Keratinocyte (primary cell): ENCODE results near the gene LDLRAP1. TPM values are rescaled to one million over a fixed set of nuclear protein-coding genes. Genes with fewer than 3 reads are reported as not detected.

ENCODE experiments used
- DNase-seq: peaks from one replicate; pipeline ENCODE4 v3.0.0-alpha.2; 2011; ENCODE audit warnings: low read depth, missing footprints, low spot score
- FAIRE-seq: peaks from 2 replicates; lab custom pipeline; 2011; peaks lifted over from hg19 to GRCh38; lab: Jason Lieb, UNC
- H2AFZ ChIP-seq: 2 replicates; pipeline ENCODE4 v1.6.0; 2012; ENCODE audit warnings: low read length, control low read depth, inconsistent platforms; ENCODE audit not compliant: control insufficient read depth
- H3K27ac ChIP-seq: 2 replicates; pipeline ENCODE4 v1.5.1; 2011; ENCODE audit warnings: low read length; ENCODE audit not compliant: control insufficient read depth, insufficient read depth
- H3K27me3 ChIP-seq: 3 replicates; pipeline ENCODE4 v1.6.0; 2011; ENCODE audit warnings: low read length; ENCODE audit not compliant: control insufficient read depth, insufficient read depth; ENCODE audit errors: extremely low read depth
- H3K36me3 ChIP-seq, 2 experiments: 2 replicates in 1 of 2; 3 replicates in 1 of 2; pipeline ENCODE4 v1.5.1; 2011; ENCODE audit warnings: low read length in 2 of 2, mild to moderate bottlenecking in 1 of 2; ENCODE audit not compliant: control insufficient read depth in 2 of 2, insufficient read depth in 2 of 2; ENCODE audit errors: extremely low read depth in 1 of 2
- H3K4me1 ChIP-seq: 3 replicates; pipeline ENCODE4 v1.5.1; 2011; ENCODE audit warnings: low read length; ENCODE audit not compliant: control insufficient read depth, insufficient read depth; ENCODE audit errors: extremely low read depth
- H3K4me2 ChIP-seq: 3 replicates; pipeline ENCODE4 v1.6.0; 2011; ENCODE audit warnings: low read depth, low read length; ENCODE audit not compliant: control insufficient read depth, insufficient read depth; ENCODE audit errors: extremely low read depth
- H3K4me3 ChIP-seq, 3 experiments: fragments of 200-600 bp in 1 of 3; sonication (generic) in 1 of 3; 2 replicates in 2 of 3; 3 replicates in 1 of 3; pipeline ENCODE4 v1.5.1; 2011 to 2016; ENCODE audit warnings: low read length in 3 of 3, mild to moderate bottlenecking in 3 of 3, control low read depth in 2 of 3, inconsistent platforms in 1 of 3, low read depth in 1 of 3, mixed read lengths in 1 of 3, mixed run types in 1 of 3, moderate library complexity in 1 of 3; ENCODE audit not compliant: control insufficient read depth in 2 of 3, insufficient read depth in 2 of 3; ENCODE audit errors: extremely low read depth in 1 of 3
- H3K79me2 ChIP-seq: 2 replicates; pipeline ENCODE4 v1.6.0; 2012; ENCODE audit warnings: low read length; ENCODE audit not compliant: control insufficient read depth, insufficient read depth
- H3K9ac ChIP-seq: 3 replicates; pipeline ENCODE4 v1.6.0; 2011; ENCODE audit warnings: low read length; ENCODE audit not compliant: control insufficient read depth, insufficient read depth; ENCODE audit errors: extremely low read depth
- H3K9me1 ChIP-seq: 3 replicates; pipeline ENCODE4 v1.6.0; 2011; ENCODE audit warnings: low read length; ENCODE audit not compliant: control insufficient read depth, insufficient read depth; ENCODE audit errors: extremely low read depth
- H3K9me3 ChIP-seq: 2 replicates; pipeline ENCODE4 v1.5.1; 2012; ENCODE audit warnings: low read depth, low read length; ENCODE audit not compliant: control insufficient read depth
- H4K20me1 ChIP-seq: 3 replicates; pipeline ENCODE4 v1.6.0; 2011; ENCODE audit warnings: low read length; ENCODE audit not compliant: control insufficient read depth, insufficient read depth; ENCODE audit errors: extremely low read depth
- EZH2 ChIP-seq: IDR thresholded peaks from one replicate; pipeline ENCODE4 v1.6.1; 2012; ENCODE audit warnings: inconsistent platforms, mild to moderate bottlenecking, low read length, moderate library complexity
- dilution Hi-C: fragments of 300-500 bp; cut with MboI; formaldehyde crosslinking; loops from one replicate; pipeline ENCODE4 v1.7.0; 2020; ENCODE audit warnings: low sequenced_read_pairs; ENCODE audit not compliant: extremely low pct_ligation_motif_present
- polyA plus RNA-seq, 5 experiments: library from polyadenylated mRNA; depleted of rRNA in 3 of 5; stranded (reverse) in 3 of 5; stranded (forward) in 1 of 5; unstranded in 1 of 5; fragments of >200 nt; gene quantifications; 1 replicate in 1 of 5; 2 replicates in 3 of 5; 3 replicates in 1 of 5; pipeline versions ENCODE4 v1.2.1 to v1.2.3, GENCODE V29; 2011 to 2012; ENCODE audit warnings: missing spikeins in 2 of 5, low read depth in 1 of 5, low replicate concordance in 1 of 5
- TF ChIP-seq, protein P1 (sequence below), 3 experiments: IDR thresholded peaks in 1 of 3; conservative IDR thresholded peaks in 1 of 3; optimal IDR thresholded peaks in 1 of 3; 2 replicates in 2 of 3; 3 replicates in 1 of 3; pipeline versions ENCODE3 to v1.5.1; 2011; ENCODE audit warnings: low read length in 3 of 3, mild to moderate bottlenecking in 3 of 3, moderate library complexity in 2 of 3, control low read depth in 1 of 3, inconsistent platforms in 1 of 3; ENCODE audit not compliant: insufficient read depth in 2 of 3; ENCODE audit errors: extremely low read depth in 1 of 3

Gene LDLRAP1
- polyA plus RNA-seq, 1 donor (not counting 4 experiments of a cell fraction or from before 2014, with no cell fraction given), result 22.3 TPM

DNA sequence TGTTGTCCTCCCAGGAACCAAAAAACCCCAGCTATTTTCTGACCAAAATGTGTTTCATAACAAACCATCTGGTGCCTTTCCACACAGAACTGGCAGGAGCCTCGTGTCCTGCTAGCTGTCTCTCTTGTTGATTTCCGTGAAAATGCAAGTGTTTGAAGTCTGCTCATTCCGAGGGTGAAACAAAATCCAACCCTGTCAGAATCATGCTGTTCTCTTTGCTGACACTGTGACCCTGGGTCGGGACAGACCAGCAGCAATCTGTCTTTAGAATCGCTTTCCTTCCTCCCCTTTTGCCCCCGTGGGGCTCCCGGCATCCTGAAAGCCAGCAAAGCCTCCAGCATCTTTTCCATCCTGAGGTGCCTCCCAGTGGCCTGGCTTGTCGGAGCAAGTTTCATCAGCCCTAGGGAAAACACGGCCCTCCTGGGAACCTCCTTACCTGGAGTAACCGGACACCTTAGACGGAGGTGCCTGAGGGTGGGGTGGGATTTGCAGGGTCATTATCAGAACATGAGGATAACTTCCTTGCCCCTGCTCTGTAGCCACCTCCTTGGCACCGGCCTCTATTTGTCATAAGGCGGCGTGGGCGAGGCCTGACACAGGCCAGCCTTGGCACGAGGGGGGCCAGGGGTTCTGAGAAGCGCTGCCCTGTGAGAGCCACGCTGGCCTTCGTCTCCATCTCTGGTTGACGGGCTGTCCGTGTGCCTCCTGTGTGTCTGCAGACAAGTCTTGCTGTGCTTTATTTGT is 24.9 kb downstream of the LDLRAP1 start:
- Histone ChIP-seq H3K79me2 (no peaks in the 10 kb centered on the region), H3K4me2 (peak overlapping the region; percentile 76), H3K4me3 (peak overlapping the region in 2 of 3 experiments; percentile 37 to 44), H3K4me1 (peaks cover 43% of the 10 kb centered on the region), H3K9me1 (no peaks in the 10 kb centered on the region), H3K9me3 (no peaks in the 10 kb centered on the region), H2AFZ (peak overlapping the region; percentile 4), H3K9ac (peak overlapping the region; percentile 79), H3K27me3 (no peaks in the 10 kb centered on the region), H4K20me1 (no peaks in the 10 kb centered on the region), H3K36me3 (peaks cover 10 to 14% of the 10 kb centered on the region in 2 experiments), H3K27ac (peak overlapping the region; percentile 95)
- dilution Hi-C loops, result no loop called here
- TF ChIP-seq, protein P1, sequence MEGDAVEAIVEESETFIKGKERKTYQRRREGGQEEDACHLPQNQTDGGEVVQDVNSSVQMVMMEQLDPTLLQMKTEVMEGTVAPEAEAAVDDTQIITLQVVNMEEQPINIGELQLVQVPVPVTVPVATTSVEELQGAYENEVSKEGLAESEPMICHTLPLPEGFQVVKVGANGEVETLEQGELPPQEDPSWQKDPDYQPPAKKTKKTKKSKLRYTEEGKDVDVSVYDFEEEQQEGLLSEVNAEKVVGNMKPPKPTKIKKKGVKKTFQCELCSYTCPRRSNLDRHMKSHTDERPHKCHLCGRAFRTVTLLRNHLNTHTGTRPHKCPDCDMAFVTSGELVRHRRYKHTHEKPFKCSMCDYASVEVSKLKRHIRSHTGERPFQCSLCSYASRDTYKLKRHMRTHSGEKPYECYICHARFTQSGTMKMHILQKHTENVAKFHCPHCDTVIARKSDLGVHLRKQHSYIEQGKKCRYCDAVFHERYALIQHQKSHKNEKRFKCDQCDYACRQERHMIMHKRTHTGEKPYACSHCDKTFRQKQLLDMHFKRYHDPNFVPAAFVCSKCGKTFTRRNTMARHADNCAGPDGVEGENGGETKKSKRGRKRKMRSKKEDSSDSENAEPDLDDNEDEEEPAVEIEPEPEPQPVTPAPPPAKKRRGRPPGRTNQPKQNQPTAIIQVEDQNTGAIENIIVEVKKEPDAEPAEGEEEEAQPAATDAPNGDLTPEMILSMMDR (optimal IDR thresholded peaks at IDR 0.05 in 1 of 3, IDR thresholded peaks at IDR 0.05 in 1 of 3, conservative IDR thresholded peaks at IDR 0.05 in 1 of 3; ENCODE audit: extremely low read depth in 1 of 3, insufficient read depth in 2 of 3, low read length in 3 of 3), result peak in 1 of 3 experiments; percentile 33
- TF ChIP-seq EZH2, result no peak
- FAIRE-seq (peak; percentile 95), DNase-seq (peak; percentile 96)

DNA sequence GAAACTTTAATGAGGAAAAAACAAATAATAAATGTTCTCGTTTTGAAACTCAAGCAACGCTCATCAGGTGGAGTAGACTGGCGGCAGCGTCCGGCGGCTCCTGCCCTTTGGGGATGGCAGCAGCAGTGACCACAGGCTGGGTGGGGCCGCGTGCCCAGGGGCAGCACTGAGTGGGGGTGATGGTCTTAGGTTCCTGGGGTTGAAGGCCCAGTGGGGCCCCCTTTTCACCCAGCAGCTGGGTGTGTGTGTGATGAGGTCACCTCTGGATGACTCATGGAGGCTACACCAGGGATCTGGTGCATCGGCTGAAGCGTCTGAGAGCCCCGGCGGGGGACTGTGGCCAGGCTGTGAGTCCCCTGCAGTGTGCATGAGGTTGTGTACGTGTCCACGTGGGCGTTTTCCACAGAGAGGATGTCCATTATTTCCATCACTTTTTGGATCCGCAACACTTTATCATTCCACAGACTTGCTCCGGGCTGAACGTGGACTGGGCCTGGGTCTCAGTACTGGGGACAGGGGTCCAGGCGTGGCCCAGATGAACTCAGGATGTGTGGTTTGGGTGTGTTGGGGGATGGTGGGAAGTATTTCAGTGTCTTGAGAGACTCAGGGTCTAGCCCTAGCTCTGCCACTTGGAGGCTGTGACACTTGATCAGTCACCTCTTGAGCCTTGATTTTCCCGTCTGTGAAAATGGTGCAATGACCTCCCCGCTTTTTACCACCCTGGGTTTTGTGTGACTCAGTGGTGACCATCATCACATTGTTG is 25.6 kb downstream of the LDLRAP1 start:
- peak overlapping the region in 2 of 3 experiments; percentile 37 to 44 for H3K4me3 ChIP-seq
- DNase-seq, result no peak
- H3K27me3 ChIP-seq, result no peaks in the 10 kb centered on the region
- FAIRE-seq, result peak; percentile 49
- H2AFZ ChIP-seq, result peak overlapping the region; percentile 4
- peak overlapping the region; percentile 76 for H3K4me2 ChIP-seq
- no peaks in the 10 kb centered on the region for H3K9me3 ChIP-seq
- H3K27ac ChIP-seq, result peak overlapping the region; percentile 95
- H3K9me1 ChIP-seq, result no peaks in the 10 kb centered on the region
- TF ChIP-seq, protein P1 (optimal IDR thresholded peaks at IDR 0.05 in 1 of 3, IDR thresholded peaks at IDR 0.05 in 1 of 3, conservative IDR thresholded peaks at IDR 0.05 in 1 of 3; ENCODE audit: extremely low read depth in 1 of 3, insufficient read depth in 2 of 3, low read length in 3 of 3), result no peak
- TF ChIP-seq EZH2, result no peak
- dilution Hi-C loops, result no loop called here
- H3K79me2 ChIP-seq, result no peaks in the 10 kb centered on the region
- peak overlapping the region; percentile 79 for H3K9ac ChIP-seq
- peaks cover 47% of the 10 kb centered on the region for H3K4me1 ChIP-seq
- no peaks in the 10 kb centered on the region for H4K20me1 ChIP-seq
- H3K36me3 ChIP-seq, result peaks cover 7 to 8% of the 10 kb centered on the region in 2 experiments
